NCI-H345 (cell line): ENCODE data around the gene ADAMTS4.

ENCODE experiments used
- DNase-seq: peaks from one replicate; lab custom pipeline; 2025; lab: John Stamatoyannopoulos, UW

The ADAMTS4 gene

DNA sequence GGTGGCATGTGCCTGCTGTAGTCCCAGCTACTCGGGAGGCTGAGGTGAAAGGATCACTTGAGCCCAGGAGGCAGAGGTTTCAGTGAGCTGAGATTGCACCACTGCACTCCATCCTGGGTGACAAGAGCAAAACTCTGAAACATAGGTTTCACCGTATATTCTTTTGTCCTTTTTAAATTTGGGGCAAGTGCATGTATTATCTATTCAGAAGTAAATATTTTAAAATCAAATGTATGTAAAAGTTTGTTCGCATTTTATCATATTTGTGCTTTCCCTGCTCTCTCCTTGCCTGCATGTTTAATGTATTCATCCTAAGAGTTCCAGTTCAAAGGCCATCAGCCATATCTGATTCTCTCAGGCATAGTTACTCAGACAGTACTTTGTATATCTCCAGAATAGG, 53.0 kb downstream of the ADAMTS4 start:
- DNase-seq = no peak

GRCh38 chr1:161140755-161141400, 58.0 kb downstream of the ADAMTS4 start:
- no peak for DNase-seq

DNA sequence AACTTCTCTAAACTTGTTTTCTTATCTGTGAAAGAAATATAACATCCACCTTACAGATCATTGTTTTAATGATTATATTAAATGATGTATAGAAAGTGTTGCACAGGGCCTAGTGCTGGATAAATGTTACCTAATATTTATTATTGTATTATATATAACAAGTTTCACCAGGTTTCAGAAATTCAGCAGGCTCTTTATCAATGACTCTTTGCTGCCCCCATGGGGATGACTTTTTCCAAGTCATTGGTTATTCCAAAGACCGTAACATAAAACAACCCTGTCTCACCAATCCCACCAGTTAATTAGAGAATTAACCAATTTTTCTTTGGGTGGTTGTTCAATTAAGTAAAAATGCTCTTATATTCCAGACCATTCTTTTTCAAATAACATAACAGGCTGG, 59.1 kb downstream of the ADAMTS4 start:
- DNase-seq = peak; percentile 13

DNA sequence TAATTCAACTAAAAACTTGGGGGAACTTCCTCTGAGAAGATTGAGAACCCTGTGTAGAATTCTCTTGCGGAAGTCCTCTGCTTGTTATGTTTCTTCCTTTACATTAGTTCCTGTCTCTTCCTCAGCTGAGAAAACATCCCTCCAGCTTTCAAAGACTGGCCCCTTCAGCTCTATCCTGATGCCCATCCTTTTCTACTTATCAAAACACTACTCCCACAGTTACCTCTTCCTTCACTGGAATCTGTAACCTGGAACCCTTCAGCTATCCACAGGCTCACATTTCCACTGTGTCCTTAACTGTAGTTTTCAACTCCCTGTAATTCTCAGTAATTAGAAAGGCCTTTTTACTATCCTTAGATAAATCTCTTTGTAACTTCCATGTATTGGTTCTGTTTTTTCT, 60.4 kb downstream of the ADAMTS4 start:
- DNase-seq = no peak

- no peak for DNase-seq
Observed at GRCh38 chr1:161137881-161138280, 61.0 kb downstream of the ADAMTS4 start.
